Stimulated activated naive B cell treated with anti-CD40 and anti-IgM and Interleukin-4, amounts not matched to agents 10 μg/mL and 1 μg/mL and 100 μg/mL, for 72 hours (primary cell): ENCODE results near the gene MFSD1.

Experiments
- ATAC-seq, 2 donors: fragments of 150-1000 bp; cut with Tn5 transposase; replicated peaks; 2 replicates each; pipeline ENCODE4 v1.10.0; 2021; ENCODE audit warnings: moderate library complexity in 1 of 2
- DNase-seq: peaks from one replicate; pipeline ENCODE4 v3.0.0; 2021
- H3K27ac Mint-ChIP-seq: one replicate; pipeline ENCODE4 v1.8.0; 2022; ENCODE audit warnings: mild to moderate bottlenecking, mixed read lengths
- H3K27me3 Mint-ChIP-seq, 2 donors: one replicate each; pipeline ENCODE4 v1.8.0; 2022; ENCODE audit warnings: mixed read lengths in 2 of 2
- H3K36me3 Mint-ChIP-seq, 2 donors: one replicate each; pipeline ENCODE4 v1.8.0; 2022; ENCODE audit warnings: mixed read lengths in 2 of 2, mild to moderate bottlenecking in 1 of 2
- H3K4me1 Mint-ChIP-seq, 2 donors: one replicate each; pipeline ENCODE4 v1.8.0; 2022; ENCODE audit warnings: mixed read lengths in 2 of 2, mild to moderate bottlenecking in 1 of 2
- H3K4me3 Mint-ChIP-seq, 2 donors: one replicate each; pipeline ENCODE4 v1.8.0; 2022; ENCODE audit warnings: mild to moderate bottlenecking in 2 of 2, mixed read lengths in 2 of 2, moderate library complexity in 1 of 2
- H3K9me3 Mint-ChIP-seq, 2 donors: one replicate each; pipeline ENCODE4 v1.8.0; 2022; ENCODE audit warnings: mixed read lengths in 2 of 2, mild to moderate bottlenecking in 1 of 2

The MFSD1 gene

GRCh38 chr3:158847452-158847821 is 45.6 kb downstream of the MFSD1 start:
- Mint-ChIP-seq H3K9me3 (no peaks in the 10 kb centered on the region), H3K27me3 (peaks cover 0 to 4% of the 10 kb centered on the region in 2 donors), H3K36me3 (peaks cover 3 to 5% of the 10 kb centered on the region in 2 donors), H3K27ac (no peak overlapping the region), H3K4me1 (peaks cover 0 to 2% of the 10 kb centered on the region in 2 donors), H3K4me3 (no peak overlapping the region)
- no peak for DNase-seq
- no peak for ATAC-seq

GRCh38 chr3:158847885-158848284 is 46.0 kb downstream of the MFSD1 start:
- Mint-ChIP-seq H3K4me3 (no peak overlapping the region), H3K27ac (no peak overlapping the region)

GRCh38 chr3:158849757-158850156 is 47.9 kb downstream of the MFSD1 start:
- DNase-seq = no peak
- Mint-ChIP-seq H3K9me3 (no peaks in the 10 kb centered on the region), H3K4me3 (no peak overlapping the region), H3K4me1 (peaks cover 0 to 2% of the 10 kb centered on the region in 2 donors), H3K27ac (no peak overlapping the region), H3K27me3 (peaks cover 0 to 4% of the 10 kb centered on the region in 2 donors), H3K36me3 (peaks cover 3 to 5% of the 10 kb centered on the region in 2 donors)
- ATAC-seq = no peak

More at GRCh38 chr3:158847885-158848284, 46.0 kb downstream of the MFSD1 start:
- H3K4me1 Mint-ChIP-seq = peaks cover 0 to 2% of the 10 kb centered on the region in 2 donors
- DNase-seq (no peak), ATAC-seq (no peak)
- H3K27me3 Mint-ChIP-seq = peaks cover 0 to 4% of the 10 kb centered on the region in 2 donors
- H3K36me3 Mint-ChIP-seq = peaks cover 3 to 5% of the 10 kb centered on the region in 2 donors
- H3K9me3 Mint-ChIP-seq = no peaks in the 10 kb centered on the region

- Mint-ChIP-seq H3K36me3 (peaks cover 36 to 41% of the 10 kb centered on the region in 2 donors), H3K27ac (no peak overlapping the region), H3K4me1 (no peaks in the 10 kb centered on the region), H3K27me3 (peaks cover 11 to 18% of the 10 kb centered on the region in 2 donors), H3K9me3 (peaks cover 21% of the 10 kb centered on the region in 2 donors), H3K4me3 (no peak overlapping the region)
- ATAC-seq = no peak
- no peak for DNase-seq
Measured at GRCh38 chr3:158859362-158859761, 57.5 kb downstream of the MFSD1 start.

GRCh38 chr3:158863247-158863646 is 61.4 kb downstream of the MFSD1 start:
- Mint-ChIP-seq H3K27me3 (peaks cover 0 to 4% of the 10 kb centered on the region in 2 donors), H3K36me3 (peaks cover 10 to 13% of the 10 kb centered on the region in 2 donors)

GRCh38 chr3:158864492-158864891 is 62.6 kb downstream of the MFSD1 start:
- no peak overlapping the region for H3K27ac Mint-ChIP-seq
- DNase-seq (no peak), ATAC-seq (no peak)
- no peaks in the 10 kb centered on the region for H3K4me1 Mint-ChIP-seq
- H3K4me3 Mint-ChIP-seq = no peak overlapping the region
- H3K27me3 Mint-ChIP-seq = no peaks in the 10 kb centered on the region
- no peaks in the 10 kb centered on the region for H3K9me3 Mint-ChIP-seq
- peaks cover 10 to 13% of the 10 kb centered on the region in 2 donors for H3K36me3 Mint-ChIP-seq

More at GRCh38 chr3:158863247-158863646, 61.4 kb downstream of the MFSD1 start:
- Mint-ChIP-seq H3K4me3 (no peak overlapping the region), H3K27ac (no peak overlapping the region), H3K4me1 (no peaks in the 10 kb centered on the region), H3K9me3 (peaks cover 0 to 3% of the 10 kb centered on the region in 2 donors)
- DNase-seq (no peak), ATAC-seq (no peak)

GRCh38 chr3:158875700-158876099 is 73.8 kb downstream of the MFSD1 start:
- Mint-ChIP-seq H3K4me1 (no peaks in the 10 kb centered on the region), H3K9me3 (no peaks in the 10 kb centered on the region), H3K36me3 (peaks cover 3 to 5% of the 10 kb centered on the region in 2 donors), H3K27ac (no peak overlapping the region), H3K27me3 (peaks cover 4 to 7% of the 10 kb centered on the region in 2 donors), H3K4me3 (no peak overlapping the region)
- no peak for DNase-seq
- ATAC-seq = no peak
